GM12878 (cell line): ENCODE data around the gene PHF20. TPM values are rescaled to one million over a fixed set of nuclear protein-coding genes. Genes with fewer than 3 reads are reported as not detected.

Experiments
- ATAC-seq: fragments of 200-7000 bp; cut with Tn5 transposase; 3 replicates; pipeline ENCODE4 v1.9.1; 2020; ENCODE audit warnings: mild to moderate bottlenecking, moderate library complexity
- BruUV-seq: library from RNA; stranded (reverse); fragments of 400-500 nt; replicated peaks from 2 replicates; lab custom pipeline; 2021; lab: Mats Ljungman, UMichigan
- CTCF ChIA-PET: fragments of 300-600 bp; sonication (Branson Sonifier 250); formaldehyde crosslinking; extraction: SDS; loops from one replicate; lab custom pipeline; 2021; ENCODE audit warnings: inconsistent platforms; lab: Yijun Ruan, JAX
- POLR2A ChIA-PET: fragments of 350-600 bp; formaldehyde crosslinking; extraction: SDS; loops from one replicate; lab custom pipeline; 2021; ENCODE audit warnings: inconsistent platforms; lab: Charles Lee
- RAD21 ChIA-PET: fragments of 300-600 bp; sonication (Branson Sonifier 250); formaldehyde crosslinking; loops from one replicate; lab custom pipeline; 2023; ENCODE audit warnings: antibody characterized with exemption; ENCODE audit not compliant: unreplicated experiment; lab: Charles Lee
- SMC1A ChIA-PET: fragments of 300-600 bp; sonication (Branson Sonifier 250); formaldehyde crosslinking; loops from one replicate; lab custom pipeline; 2023; ENCODE audit not compliant: unreplicated experiment, uncharacterized antibody; lab: Charles Lee
- DNase-seq: peaks from one replicate; pipeline ENCODE4 v3.0.0-alpha.2; 2011; ENCODE audit warnings: low read depth, low spot score
- FAIRE-seq: peaks from 3 replicates; lab custom pipeline; 2011; peaks lifted over from hg19 to GRCh38; lab: Jason Lieb, UNC
- H2AFZ ChIP-seq: 2 replicates; pipeline ENCODE4 v1.6.0; 2011; ENCODE audit warnings: low read depth, low read length, control low read depth; ENCODE audit not compliant: control insufficient read depth
- H3K27ac ChIP-seq: 2 replicates; pipeline ENCODE4 v1.5.1; 2011; ENCODE audit warnings: control low read depth; ENCODE audit not compliant: control insufficient read depth, insufficient read depth
- H3K27me3 ChIP-seq, 2 experiments: replicated peaks in 1 of 2; 2 replicates each; pipeline versions ENCODE4 v1.6.0 to v1.6.1; 2011; ENCODE audit warnings: low read length in 1 of 2; ENCODE audit not compliant: control insufficient read depth in 2 of 2, insufficient read depth in 2 of 2
- H3K36me3 ChIP-seq, 2 experiments: 2 replicates each; pipeline ENCODE4 v1.5.1; 2011; ENCODE audit warnings: low read length in 1 of 2; ENCODE audit not compliant: control insufficient read depth in 2 of 2, insufficient read depth in 2 of 2
- H3K4me1 ChIP-seq: 2 replicates; pipeline ENCODE4 v1.6.1; 2011; ENCODE audit warnings: mild to moderate bottlenecking, low read length, moderate library complexity, mixed read lengths; ENCODE audit not compliant: control insufficient read depth, insufficient read depth
- H3K4me2 ChIP-seq: 2 replicates; pipeline ENCODE4 v1.6.0; 2011; ENCODE audit warnings: control low read depth; ENCODE audit not compliant: control insufficient read depth, insufficient read depth
- H3K4me3 ChIP-seq: fragments of 200-600 bp; sonication (generic); 2 replicates; pipeline ENCODE4 v1.5.1; 2016
- H3K79me2 ChIP-seq: 2 replicates; pipeline ENCODE4 v1.6.0; 2011; ENCODE audit warnings: low read length; ENCODE audit not compliant: control insufficient read depth, insufficient read depth
- H3K9ac ChIP-seq: 2 replicates; pipeline ENCODE4 v1.8.0; 2011; ENCODE audit warnings: low read length, control low read depth, mixed read lengths; ENCODE audit not compliant: control insufficient read depth, insufficient read depth
- H3K9me3 ChIP-seq: replicated peaks from 3 replicates; pipeline ENCODE4 v1.5.1; 2011; ENCODE audit warnings: mild to moderate bottlenecking, low read length; ENCODE audit not compliant: control insufficient read depth, insufficient read depth
- H4K20me1 ChIP-seq: 2 replicates; pipeline ENCODE4 v1.6.0; 2011; ENCODE audit not compliant: control insufficient read depth, insufficient read depth
- CBFB ChIP-seq: IDR thresholded peaks from 2 replicates; pipeline ENCODE4 v1.6.1; 2016; ENCODE audit warnings: antibody characterized with exemption, low read depth
- CHD4 ChIP-seq: fragments of 200-600 bp; sonication (generic); IDR thresholded peaks from 2 replicates; pipeline ENCODE4 v1.6.1; 2016; ENCODE audit warnings: mild to moderate bottlenecking
- CTCF ChIP-seq, 3 experiments: IDR thresholded peaks in 2 of 3; conservative IDR thresholded peaks in 1 of 3; 2 replicates each; pipeline ENCODE4 v1.5.1; 2011; ENCODE audit warnings: low read depth in 3 of 3, low read length in 3 of 3, mild to moderate bottlenecking in 3 of 3, control low read depth in 2 of 3, moderate library complexity in 2 of 3, inconsistent platforms in 1 of 3, mixed read lengths in 1 of 3; ENCODE audit not compliant: control insufficient read depth in 2 of 3, insufficient read depth in 1 of 3; ENCODE audit errors: extremely low read depth in 1 of 3
- EZH2 ChIP-seq: IDR thresholded peaks from 2 replicates; pipeline ENCODE4 v1.6.1; 2012; ENCODE audit warnings: low read depth, mild to moderate bottlenecking, control low read depth, inconsistent platforms, low read length, borderline replicate concordance; ENCODE audit not compliant: control insufficient read depth
- FOXM1 ChIP-seq: IDR thresholded peaks from 2 replicates; pipeline ENCODE4 v1.6.1; 2012; ENCODE audit warnings: low read depth, mild to moderate bottlenecking, inconsistent platforms, low read length, moderate library complexity
- HDGF ChIP-seq: fragments of 450-650 bp; IDR thresholded peaks from 2 replicates; pipeline ENCODE4 v1.6.1; 2016; ENCODE audit warnings: antibody characterized with exemption
- IRF5 ChIP-seq: fragments of 450-650 bp; IDR thresholded peaks from 2 replicates; pipeline ENCODE4 v1.6.1; 2017; ENCODE audit warnings: borderline replicate concordance
- JUND ChIP-seq: IDR thresholded peaks from 2 replicates; pipeline ENCODE4 v1.6.1; 2012; ENCODE audit warnings: low read depth, mild to moderate bottlenecking, low read length, improper control_type of control experiment, moderate library complexity
- MEF2B ChIP-seq: fragments of 450-650 bp; IDR thresholded peaks from 2 replicates; pipeline ENCODE4 v1.6.1; 2018; ENCODE audit warnings: mild to moderate bottlenecking, moderate library complexity; ENCODE audit not compliant: partially characterized antibody, poor library complexity, severe bottlenecking
- PAX5 ChIP-seq: IDR thresholded peaks from 2 replicates; pipeline ENCODE4 v1.6.1; 2011; ENCODE audit warnings: low read depth, low read length, borderline replicate concordance
- ZNF274 ChIP-seq: IDR thresholded peaks from one replicate; pipeline ENCODE4 v1.8.0; 2011; ENCODE audit not compliant: insufficient read length, insufficient read depth
- ZNF384 ChIP-seq: IDR thresholded peaks from 2 replicates; pipeline ENCODE4 v1.6.1; 2012; ENCODE audit warnings: low read depth, mild to moderate bottlenecking, low read length, improper control_type of control experiment, borderline replicate concordance
- WGBS: methylation state at CpG from one replicate; pipeline ENCODE4 v1.1.6; 2016; ENCODE audit warnings: low lambda C conversion rate; ENCODE audit not compliant: insufficient replicate concordance, insufficient coverage; ENCODE audit errors: missing lambda C conversion rate; 5-methylcytosine and 5-hydroxymethylcytosine counted together
- in situ Hi-C: fragments of 300-500 bp; cut with MboI; formaldehyde crosslinking; loops from 9 replicates; pipeline ENCODE4 v1.14.3; 2018; ENCODE audit warnings: mixed read lengths
- intact Hi-C: fragments of 100-400 bp; cut with micrococcal nuclease; formaldehyde crosslinking; loops from one replicate; pipeline ENCODE4 v1.14.2; 2022; ENCODE audit not compliant: unreplicated experiment
- polyA plus RNA-seq, 11 experiments: library from polyadenylated mRNA; depleted of rRNA in 4 of 11; unstranded in 6 of 11; stranded (reverse) in 5 of 11; fragments of >200 nt; fragmentation: Nextera tagmentation in 4 of 11; fragmentation: Illumina TruSeq in 1 of 11; extraction: Ambion mirVana in 4 of 11; extraction: Trizol in 1 of 11; gene quantifications; 1 replicate in 1 of 11; 2 replicates in 10 of 11; pipeline versions ENCODE4 v1.2.1 to v1.2.3, GENCODE V29; 2011 to 2016; ENCODE audit warnings: inconsistent platforms in 2 of 11, missing spikeins in 2 of 11, low read depth in 1 of 11
- total RNA-seq, 4 experiments: library from RNA; depleted of rRNA in 3 of 4; stranded (reverse); fragments of >200 nt in 3 of 4; fragmentation: Illumina TruSeq in 1 of 4; extraction: Trizol in 1 of 4; gene quantifications; 2 replicates each; pipeline versions ENCODE4 v1.2.1 to v1.2.3, GENCODE V29; 2013 to 2021

Gene PHF20
- total and polyA plus RNA-seq, 10 of the 15 experiments (the other 5 are each of a cell fraction or from before 2014, with no cell fraction given) = 31.6 to 91.2 (median 46.8) TPM

- TF ChIP-seq CTCF (IDR thresholded peaks at IDR 0.05 in 2 of 3, conservative IDR thresholded peaks at IDR 0.05 in 1 of 3; ENCODE audit: control insufficient read depth in 2 of 3, extremely low read depth in 1 of 3, insufficient read depth in 1 of 3, low read depth in 3 of 3, low read length in 3 of 3) = no peak
These were observed 20.9 kb downstream of the PHF20 start (continued) for GRCh38 chr20:35792740-35793139.

- ChIA-PET SMC1A (interaction anchor here (1.0 kb wide), 1 partner anchor 21 kb away, joined by 3 read pairs; no protein-coding TSS in a partner anchor), POLR2A (no interaction called here), RAD21 (interaction anchor here (0.9 kb wide), 1 partner anchor 54 kb away, joined by 4 read pairs; no protein-coding TSS in a partner anchor), CTCF (no interaction called here)
- FAIRE-seq (no peak), ATAC-seq (no peak), DNase-seq (no peak)
- no peaks in the 10 kb centered on the region for H3K4me1 ChIP-seq
- in situ Hi-C loops (no loop called here), intact Hi-C loops (no loop called here)
- no peak overlapping the region for H3K27ac ChIP-seq
- 18% methylated on average over 2 of the region's 2 CpGs for WGBS
- H3K9ac ChIP-seq = no peak overlapping the region
- no peaks in the 10 kb centered on the region for H4K20me1 ChIP-seq
- BruUV-seq = no TSS peak
- H3K4me2 ChIP-seq = no peak overlapping the region
- H3K27me3 ChIP-seq = no peaks in the 10 kb centered on the region
- TF ChIP-seq IRF5 (no peak), HDGF (no peak), MEF2B (no peak), CHD4 (no peak), ZNF384 (no peak), EZH2 (no peak), JUND (no peak), ZNF274 (no peak), PAX5 (no peak), CBFB (no peak), FOXM1 (no peak)
- no peak overlapping the region for H3K4me3 ChIP-seq
- H3K9me3 ChIP-seq = no peaks in the 10 kb centered on the region
- no peak overlapping the region for H2AFZ ChIP-seq
- H3K79me2 ChIP-seq = peaks cover 9% of the 10 kb centered on the region
- peaks cover 1 to 8% of the 10 kb centered on the region in 2 experiments for H3K36me3 ChIP-seq
These were observed 24.8 kb downstream of the PHF20 start for GRCh38 chr20:35796571-35796970.
